ENCODE measurements around the gene UBR4.
A peak's percentile ranks its signal among the peaks of the same experiment; 100 is the strongest.
"Not testable (repeated sequence)": the region's sequence is repeated elsewhere in the genome, so short reads cannot be mapped to it uniquely, and the experiment has no call there.

The UBR4 gene

DNA sequence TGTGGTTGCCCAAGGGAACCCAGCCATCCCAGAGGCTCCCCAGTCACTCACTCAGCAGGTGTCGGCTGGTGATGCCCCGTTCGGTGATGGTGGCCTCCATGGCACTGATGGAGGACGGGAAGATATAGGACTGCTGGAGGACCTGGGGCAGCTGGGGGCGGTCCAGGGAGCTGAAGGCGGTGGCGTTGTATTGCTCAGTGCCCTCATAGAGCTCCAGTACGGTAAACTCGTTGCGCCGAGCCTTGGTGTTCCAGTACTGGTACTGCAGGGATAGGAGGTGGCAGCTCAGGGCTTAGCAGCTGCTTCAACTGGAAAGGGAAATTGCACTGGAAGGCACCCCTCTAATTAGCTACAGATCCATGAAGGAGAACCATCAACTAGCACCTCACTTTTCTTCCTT, 12.5 kb upstream of the UBR4 start:
- no peak overlapping the region for H3K27ac ChIP-seq
- H3K4me3 ChIP-seq = no peak overlapping the region

DNA sequence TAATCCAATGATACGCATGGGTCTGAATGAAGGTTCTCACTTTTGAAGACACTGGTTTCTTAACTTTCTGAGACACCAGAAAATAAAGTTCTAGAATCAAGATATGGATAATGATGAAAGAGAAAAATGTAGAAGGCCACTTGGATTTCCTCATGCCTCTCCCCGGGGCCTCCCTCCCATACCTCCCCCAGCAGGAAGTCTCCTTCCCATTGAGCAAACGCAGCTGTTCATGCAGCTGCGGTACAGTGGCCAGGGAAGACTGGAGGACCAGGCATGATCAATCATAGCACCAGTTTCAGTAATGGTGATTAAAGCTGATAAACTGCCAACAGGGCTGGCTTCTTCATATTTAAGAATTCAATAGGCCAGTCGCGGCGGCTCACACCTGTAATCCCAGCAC, 10.9 kb upstream of the UBR4 start:
- Histone ChIP-seq H3K4me3 (no peak overlapping the region), H3K27ac (no peak overlapping the region)

DNA sequence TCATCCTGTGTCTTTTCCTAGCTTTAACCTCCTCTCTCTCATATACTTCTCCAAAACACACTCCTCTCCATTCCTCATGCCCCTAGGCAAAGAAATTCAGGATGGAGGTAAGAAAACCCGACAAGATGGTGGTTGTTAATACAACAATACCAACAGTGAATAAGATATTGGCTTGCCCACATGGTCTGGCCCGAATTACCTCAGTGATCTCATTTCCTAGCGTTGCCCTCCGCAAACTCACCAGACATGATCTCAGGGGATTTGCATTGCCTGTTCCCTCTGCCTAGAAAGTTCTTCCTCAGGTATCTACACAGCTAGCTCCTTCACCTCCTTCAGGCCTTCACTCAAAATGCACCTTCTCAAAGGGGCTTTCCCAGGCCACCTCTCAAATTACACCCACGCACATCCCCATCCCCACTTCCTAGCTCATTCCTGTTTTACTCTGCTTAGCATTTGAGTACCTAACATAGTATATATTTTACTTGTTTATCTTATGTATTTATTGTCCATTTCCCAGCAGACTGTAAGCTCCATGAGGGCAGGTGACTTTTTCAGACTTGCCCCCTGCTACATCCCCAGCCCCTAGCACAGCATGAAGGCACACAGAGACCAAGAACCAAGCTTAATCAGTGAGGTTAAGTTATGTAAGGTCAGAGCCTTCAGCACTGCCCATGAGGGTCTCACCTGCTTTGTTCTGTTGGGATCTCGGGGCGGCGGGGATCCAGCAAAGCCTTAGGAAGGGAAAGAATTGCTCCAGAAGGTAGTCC, 10.2 kb upstream of the UBR4 start:
- peak overlapping the region in 1 of 21 experiments; percentile 6 for H3K27ac ChIP-seq
- no peak overlapping the region for H3K4me3 ChIP-seq

DNA sequence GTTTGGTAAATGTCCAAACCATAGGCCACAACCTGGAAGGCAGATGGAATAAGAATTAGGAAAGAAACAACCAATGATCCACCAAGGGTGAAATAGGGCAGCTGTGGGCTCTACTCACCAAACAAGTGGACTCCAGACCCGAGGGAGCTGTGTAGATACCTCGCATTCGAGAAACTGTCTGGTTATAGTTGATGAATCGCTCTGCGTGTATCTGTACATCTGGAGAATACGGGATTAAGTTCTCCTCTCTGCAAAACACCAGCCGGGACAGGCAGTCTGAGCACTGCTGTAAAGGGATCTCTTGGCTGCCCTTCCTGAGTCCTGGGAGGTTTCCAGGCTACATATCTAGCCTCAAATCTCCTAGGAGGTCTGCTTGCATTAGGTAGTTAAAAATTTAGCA, 9.4 kb upstream of the UBR4 start:
- Histone ChIP-seq H3K4me3 (no peak overlapping the region), H3K27ac (peak overlapping the region in 1 of 21 experiments; percentile 6)

DNA sequence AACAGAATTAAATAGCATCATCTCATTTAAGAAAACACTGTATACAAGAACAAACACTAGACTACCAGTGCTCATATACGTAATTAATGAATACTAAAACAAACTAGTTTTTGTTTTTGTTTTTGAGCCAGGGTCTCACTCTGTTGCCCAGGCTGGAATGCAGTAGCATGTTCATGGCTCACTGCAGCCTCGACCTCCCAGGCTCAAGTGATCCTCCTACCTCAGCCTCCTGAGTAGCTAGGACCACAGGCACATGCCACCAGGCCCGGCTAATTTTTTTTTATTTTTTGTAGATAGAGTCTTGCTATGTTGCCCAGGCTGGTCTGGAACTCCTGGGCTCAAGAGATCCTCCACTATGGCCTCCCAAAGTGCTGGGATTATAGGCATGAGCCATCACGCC, 6.5 kb upstream of the UBR4 start:
- not testable (repeated sequence) for H3K27ac ChIP-seq, H3K4me3 ChIP-seq

DNA sequence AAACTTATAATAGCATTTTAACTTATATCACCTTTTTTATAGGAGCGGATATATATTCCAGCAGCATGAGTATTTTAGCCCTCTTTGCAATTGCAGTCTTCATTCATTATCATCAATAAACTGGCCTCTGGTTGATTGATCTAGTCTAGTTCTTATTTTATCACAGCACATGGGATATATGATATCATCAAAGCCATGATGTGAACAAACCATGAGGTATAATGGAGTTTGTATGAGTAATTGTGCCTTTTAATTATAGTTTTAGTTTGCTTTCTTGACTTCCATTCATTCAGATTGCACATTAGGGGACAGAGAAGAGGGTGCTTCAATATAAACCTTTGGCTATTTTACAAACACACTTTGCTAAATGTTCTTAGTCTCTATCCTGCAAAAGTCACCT, 3.5 kb upstream of the UBR4 start:
- no peak overlapping the region for H3K4me3 ChIP-seq
- H3K27ac ChIP-seq = no peak overlapping the region

DNA sequence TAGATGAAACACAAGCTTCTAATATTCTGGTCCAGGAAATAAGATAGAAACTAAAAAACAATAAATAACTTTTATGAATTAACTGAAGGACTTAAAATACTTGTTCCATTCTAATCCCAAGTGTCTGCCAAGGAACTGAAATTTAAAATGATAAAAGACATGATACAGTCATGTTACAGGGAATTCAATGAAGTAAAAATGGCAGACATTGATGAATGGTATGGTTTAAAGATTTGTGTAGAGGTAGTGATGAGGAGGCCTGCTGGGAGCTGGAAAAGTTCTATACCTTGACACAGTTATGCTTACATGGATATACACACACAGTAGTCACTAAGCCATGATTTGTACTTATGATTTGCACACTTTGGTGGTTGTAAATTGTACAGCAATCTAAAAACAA, 2.1 kb upstream of the UBR4 start:
- H3K27ac ChIP-seq = no peak overlapping the region
- no peak overlapping the region for H3K4me3 ChIP-seq

DNA sequence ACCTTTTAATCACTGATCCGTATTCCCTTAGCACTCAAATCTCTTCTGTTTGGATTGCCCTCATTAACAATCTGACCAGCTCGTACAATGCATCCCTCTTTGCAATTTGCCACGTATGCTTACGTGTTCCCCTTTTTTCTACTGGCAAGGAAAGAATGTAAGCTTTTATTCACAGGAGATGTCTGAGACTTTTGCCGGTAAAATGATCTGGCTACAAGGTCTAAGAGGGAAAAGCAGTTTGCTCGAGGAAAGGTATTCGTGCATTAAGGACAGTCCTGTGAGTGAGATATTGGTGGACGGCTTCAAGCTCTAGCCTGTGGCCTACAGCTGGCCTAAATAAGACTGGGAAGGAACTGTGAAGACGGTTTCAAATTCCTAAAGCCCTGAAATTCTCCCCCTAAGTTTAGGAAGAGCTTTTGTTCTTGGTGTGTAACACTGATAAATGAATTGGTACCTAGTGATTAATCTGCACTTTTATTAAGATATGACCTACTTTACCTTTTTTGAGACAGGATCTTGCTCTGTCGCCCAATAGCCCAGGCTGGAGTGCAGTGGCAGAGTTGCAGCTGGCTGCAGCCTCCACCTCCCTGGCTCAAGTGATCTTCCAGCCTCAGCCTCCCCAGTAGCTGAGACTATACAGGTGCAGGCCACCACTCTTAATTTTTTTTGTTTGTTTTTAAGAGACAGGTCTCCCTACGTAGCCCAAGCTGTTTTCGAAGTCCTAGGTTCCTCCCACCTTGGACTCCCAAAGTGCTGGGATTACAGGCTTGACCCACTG, 895 bp upstream of the UBR4 start:
- H3K27ac ChIP-seq = peak overlapping the region; percentile 65 to 97 (median 91)
- peak overlapping the region; percentile 66 to 98 (median 81) for H3K4me3 ChIP-seq

DNA sequence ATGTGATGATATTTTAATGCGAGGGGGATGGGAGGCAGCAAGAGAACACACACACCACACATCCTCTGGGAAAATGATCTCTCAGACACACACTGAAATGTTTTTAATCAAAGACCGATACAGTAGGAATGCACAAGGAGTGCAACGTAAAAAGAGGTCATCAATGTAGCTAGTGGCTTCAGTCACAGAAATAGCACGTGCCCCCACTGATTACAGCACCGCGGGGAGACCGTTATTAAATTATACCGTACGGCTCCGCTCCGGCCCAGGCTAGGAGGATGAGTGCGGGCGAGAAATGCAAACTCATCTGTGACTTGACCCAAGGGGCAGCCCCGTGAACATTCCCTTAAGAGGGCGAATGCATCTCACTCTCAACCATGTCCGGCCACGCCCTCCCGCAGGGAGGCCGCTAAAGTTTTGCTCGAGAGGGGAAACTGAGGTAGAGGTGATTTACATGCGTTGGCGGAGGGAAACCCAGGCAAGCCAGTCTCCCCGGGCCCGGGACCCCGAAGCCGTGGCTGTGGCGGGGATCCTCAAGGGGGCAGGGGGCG, 552 bp downstream of the UBR4 start:
- peak overlapping the region; percentile 65 to 97 (median 91) for H3K27ac ChIP-seq
- peak overlapping the region; percentile 66 to 98 (median 81) for H3K4me3 ChIP-seq

DNA sequence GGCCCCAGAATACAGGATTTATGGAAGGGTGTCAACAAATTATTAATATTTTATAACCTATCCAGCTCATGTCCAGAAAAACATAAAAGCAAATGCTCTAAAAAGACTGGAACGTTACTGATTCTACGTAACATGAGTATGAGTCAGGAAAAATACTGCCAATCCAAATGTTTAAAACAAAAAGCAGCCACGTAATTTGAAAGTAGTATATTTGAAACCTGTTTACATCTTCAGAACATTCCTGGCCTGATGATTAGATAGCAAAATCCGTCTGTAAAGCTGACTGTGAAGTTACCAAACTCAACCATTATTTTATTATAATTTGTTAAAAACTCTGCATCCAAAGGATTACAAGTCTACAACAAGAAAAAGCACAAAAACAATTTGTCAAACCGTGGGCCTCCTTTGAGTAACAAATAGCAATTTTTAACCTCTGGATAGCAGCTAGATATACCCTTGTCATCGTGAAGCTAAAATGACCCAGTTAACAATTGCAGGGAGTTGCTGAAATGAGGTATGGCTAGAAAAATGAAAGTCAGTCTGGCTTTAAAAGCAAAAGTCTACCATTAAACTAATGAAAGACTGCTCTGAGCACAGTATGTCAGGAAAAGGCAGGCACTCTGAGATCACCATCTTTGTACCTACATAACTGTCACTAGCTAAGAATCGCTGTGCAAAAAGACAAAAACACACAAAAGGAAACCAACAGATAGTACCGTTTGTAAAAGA, 1.2 kb downstream of the UBR4 start:
- H3K27ac ChIP-seq = peak overlapping the region in 18 of 21 experiments; percentile 78 to 97 (median 92)
- H3K4me3 ChIP-seq = peak overlapping the region; percentile 66 to 98 (median 81)

DNA sequence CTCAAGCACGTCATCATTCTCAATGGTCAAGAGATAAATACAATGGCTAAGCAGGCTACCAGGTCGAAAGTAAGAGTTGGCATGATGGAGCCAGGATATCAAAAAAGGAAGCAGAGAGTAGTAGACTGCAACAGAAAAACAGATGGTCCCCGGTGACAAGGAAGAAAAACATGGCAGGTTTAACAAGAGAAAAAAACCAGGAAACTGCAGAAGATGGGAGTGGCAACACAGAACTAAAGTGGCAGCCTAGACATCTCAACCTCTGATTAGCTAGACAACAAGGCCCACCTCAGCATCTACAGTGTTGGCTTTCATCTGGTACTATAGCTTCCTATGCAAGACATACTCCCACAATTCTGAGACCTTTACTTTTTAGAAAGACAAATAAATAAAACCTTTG, 3.1 kb downstream of the UBR4 start:
- Histone ChIP-seq H3K27ac (no peak overlapping the region), H3K4me3 (no peak overlapping the region)

DNA sequence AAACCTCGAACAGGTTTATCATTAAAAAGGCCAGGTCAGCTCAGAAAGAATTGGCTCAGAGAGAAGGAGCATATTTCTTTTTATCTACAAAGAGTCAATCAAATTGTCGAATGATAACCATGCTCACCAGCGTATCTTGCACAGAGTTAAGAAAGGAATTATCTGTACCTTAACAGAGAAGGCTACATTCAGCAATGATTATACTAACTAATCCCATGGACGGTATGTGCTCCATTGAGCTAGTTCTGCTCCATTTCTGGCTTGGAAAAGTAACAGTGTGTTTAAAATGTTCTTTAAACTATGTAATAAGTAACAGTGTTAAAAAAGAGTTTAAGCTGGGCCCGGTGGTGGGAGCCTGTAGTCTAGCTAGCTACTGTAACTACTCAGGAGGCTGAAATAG, 4.2 kb downstream of the UBR4 start:
- no peak overlapping the region for H3K4me3 ChIP-seq
- H3K27ac ChIP-seq = no peak overlapping the region

DNA sequence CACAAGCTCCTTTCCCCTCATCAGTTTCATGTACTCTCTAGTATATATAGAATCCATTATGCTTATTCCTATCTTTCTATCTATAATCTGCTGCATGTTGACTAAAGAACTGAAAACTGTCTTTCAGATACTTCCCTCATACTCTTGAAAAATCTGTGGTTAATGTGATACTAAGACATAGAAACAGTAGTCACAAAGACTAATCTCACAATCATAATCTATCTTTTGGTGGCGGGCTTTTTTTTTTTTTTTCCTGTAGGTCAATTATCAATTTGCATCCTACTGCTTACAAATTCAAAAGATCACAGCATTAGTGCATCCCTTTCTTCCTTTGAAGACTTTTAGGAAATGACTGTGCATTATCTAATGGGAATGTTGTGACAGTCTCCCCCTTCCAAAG, 4.7 kb downstream of the UBR4 start:
- H3K4me3 ChIP-seq = no peak overlapping the region
- H3K27ac ChIP-seq = no peak overlapping the region

DNA sequence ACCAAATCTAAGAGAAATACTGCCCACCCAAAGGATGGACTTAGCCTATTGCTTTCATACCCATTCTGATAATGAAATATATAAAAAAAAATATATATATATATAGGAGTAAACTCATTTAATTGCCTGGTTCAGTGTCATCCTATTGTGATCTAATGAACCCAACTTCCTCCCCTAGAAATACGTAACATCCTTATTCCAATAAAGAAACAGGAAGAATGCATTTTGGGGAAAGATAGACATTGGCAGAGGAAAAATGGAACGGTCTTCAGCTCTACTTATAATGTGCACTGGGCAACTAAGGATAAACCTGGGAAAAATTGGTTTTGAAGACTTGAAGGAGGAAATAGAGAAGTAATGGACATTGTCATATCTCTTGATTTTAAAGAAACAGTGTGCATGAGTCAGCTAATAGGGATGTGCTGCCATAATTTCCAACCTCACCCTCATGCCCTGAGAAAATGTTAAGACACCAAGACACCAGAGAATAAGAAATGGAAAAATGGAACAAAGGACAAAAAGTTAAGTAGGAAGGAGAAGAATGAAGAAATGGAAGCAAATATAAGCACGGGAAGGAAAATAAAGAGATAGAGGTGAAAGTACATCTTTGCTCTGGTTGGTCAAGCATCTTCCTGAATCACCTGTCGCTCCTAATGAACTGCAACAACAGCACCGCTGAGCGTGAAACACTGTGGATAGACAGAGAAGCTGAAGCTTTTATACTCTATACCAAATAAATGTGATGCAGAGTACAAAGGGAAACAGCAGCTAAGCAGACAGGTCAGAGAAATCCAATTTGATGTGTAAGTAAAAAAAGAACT, 5.4 kb downstream of the UBR4 start:
- no peak overlapping the region for H3K4me3 ChIP-seq
- peak overlapping the region in 1 of 21 experiments; percentile 36 for H3K27ac ChIP-seq

DNA sequence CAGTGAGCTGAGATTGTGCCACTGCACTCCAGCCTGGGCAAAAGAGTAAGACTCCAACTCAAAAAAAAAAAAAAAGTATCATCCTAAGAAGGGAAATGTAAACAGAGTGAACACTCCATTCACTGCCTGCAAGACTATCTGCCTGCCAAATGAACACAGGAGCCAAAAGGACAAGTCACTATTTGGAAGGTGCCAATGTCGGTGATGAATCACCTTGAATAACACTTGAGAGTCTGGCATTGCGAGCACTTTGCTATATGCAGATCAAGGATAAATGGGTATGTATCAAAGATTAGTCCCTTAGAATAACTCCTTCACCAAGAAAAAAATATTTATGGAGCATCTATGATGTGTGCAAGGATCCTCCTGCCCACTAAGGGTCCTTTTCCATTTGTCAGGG, 6.6 kb downstream of the UBR4 start:
- H3K27ac ChIP-seq = peak overlapping the region in 2 of 21 experiments; percentile 5

DNA sequence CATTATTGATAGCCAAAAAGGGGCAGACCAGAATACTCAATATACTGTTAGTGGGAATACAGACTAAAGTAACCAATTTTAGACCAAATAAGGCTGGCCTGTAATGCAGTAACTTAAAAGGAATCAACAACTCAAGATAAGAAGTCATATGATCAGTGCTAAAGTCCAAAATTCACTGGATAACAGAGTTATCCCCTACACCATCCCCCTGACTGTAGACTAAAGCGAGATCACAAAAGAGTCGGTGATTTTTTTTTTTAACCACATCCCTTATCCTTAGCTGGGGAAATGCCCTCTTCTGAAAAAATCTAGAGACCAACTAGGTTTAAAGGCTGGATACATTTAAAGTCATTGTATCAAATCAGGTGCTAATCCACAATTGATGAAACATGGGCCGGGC, 7.7 kb downstream of the UBR4 start:
- Histone ChIP-seq H3K4me3 (no peak overlapping the region), H3K27ac (no peak overlapping the region)

More for the DNA sequence above, 6.6 kb downstream of the UBR4 start:
- H3K4me3 ChIP-seq = no peak overlapping the region

DNA sequence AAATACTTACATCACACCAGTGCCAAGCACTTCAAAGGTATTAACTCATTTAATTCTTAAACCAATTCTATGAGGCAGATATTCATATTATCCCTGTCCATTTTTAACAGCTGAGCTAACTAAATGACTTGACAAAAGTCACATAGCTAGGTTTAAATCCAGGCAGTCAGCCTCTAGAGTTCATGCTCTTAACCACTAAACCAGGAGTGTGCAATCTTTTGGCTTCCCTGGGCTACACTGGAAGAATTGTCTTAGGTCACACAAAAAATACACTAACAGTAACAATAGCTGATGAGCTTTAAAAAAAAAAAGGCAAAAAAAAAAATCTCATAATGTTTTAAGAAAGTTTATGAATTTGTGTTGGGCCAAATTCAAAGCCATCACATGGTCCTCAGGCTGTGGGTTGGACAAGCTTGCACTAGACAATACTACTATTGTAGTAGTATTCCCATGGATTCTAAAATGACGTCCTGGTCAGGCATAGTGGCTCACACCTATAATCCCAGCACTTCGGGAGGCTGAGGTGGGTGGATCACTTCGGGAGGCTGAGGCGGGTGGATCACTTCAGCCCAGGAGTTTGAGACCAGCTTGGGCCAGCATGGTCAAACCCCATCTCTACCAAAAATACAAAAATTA, 10.0 kb downstream of the UBR4 start:
- peak overlapping the region in 2 of 21 experiments; percentile 0 to 35 for H3K27ac ChIP-seq
- no peak overlapping the region for H3K4me3 ChIP-seq

DNA sequence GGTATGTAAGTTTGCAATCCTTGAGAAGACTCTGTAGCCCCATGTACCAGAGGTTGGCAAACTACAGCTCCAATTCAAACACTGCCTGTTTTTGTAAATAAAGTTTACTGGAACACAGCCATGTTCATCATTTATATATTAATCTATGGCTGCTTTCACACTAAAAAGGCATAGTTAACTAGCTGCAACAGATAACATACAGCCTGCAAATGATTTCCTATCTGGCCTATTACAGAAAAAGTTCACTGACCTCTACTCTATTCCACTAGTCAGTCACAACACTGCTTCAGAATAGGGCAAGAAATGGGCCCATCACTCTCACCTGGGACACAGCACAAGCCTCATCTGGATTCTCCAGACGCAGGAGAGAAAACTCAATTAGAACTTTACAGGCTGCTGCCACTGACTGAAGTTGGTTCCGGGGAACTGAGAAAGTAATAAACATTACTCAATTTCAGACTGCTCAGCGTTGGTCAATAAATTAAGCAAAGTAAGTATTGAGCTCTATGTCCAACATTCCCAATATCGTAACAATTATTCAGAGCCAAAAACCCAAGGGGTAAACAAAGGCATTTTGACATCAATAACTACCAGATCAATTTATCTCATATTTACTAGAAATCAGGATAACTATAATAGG, 10.6 kb downstream of the UBR4 start:
- H3K4me3 ChIP-seq = no peak overlapping the region
- no peak overlapping the region for H3K27ac ChIP-seq

Data from skin epidermis (tissue), 12 donors.